ENCODE data around the gene OR11A1.

- TF ChIP-seq, protein P1, sequence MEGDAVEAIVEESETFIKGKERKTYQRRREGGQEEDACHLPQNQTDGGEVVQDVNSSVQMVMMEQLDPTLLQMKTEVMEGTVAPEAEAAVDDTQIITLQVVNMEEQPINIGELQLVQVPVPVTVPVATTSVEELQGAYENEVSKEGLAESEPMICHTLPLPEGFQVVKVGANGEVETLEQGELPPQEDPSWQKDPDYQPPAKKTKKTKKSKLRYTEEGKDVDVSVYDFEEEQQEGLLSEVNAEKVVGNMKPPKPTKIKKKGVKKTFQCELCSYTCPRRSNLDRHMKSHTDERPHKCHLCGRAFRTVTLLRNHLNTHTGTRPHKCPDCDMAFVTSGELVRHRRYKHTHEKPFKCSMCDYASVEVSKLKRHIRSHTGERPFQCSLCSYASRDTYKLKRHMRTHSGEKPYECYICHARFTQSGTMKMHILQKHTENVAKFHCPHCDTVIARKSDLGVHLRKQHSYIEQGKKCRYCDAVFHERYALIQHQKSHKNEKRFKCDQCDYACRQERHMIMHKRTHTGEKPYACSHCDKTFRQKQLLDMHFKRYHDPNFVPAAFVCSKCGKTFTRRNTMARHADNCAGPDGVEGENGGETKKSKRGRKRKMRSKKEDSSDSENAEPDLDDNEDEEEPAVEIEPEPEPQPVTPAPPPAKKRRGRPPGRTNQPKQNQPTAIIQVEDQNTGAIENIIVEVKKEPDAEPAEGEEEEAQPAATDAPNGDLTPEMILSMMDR (IDR thresholded peaks at IDR 0.05), result no peak
- TF ChIP-seq POLR2AphosphoS5 (IDR thresholded peaks at IDR 0.05; ENCODE audit: low read depth, low read length) (no peak), FOXJ3 (CRISPR knock-in tag; IDR thresholded peaks at IDR 0.05) (no peak), RAD21 (IDR thresholded peaks at IDR 0.05; ENCODE audit: low read length) (no peak), TAF1 (IDR thresholded peaks at IDR 0.05; ENCODE audit: borderline replicate concordance, low read depth, low read length) (no peak), RFX5 (IDR thresholded peaks at IDR 0.05; ENCODE audit: low read length) (no peak), EZH2phosphoT487 (IDR thresholded peaks at IDR 0.05; ENCODE audit: borderline replicate concordance, low read depth) (no peak)
- TF ChIP-seq, protein P2, sequence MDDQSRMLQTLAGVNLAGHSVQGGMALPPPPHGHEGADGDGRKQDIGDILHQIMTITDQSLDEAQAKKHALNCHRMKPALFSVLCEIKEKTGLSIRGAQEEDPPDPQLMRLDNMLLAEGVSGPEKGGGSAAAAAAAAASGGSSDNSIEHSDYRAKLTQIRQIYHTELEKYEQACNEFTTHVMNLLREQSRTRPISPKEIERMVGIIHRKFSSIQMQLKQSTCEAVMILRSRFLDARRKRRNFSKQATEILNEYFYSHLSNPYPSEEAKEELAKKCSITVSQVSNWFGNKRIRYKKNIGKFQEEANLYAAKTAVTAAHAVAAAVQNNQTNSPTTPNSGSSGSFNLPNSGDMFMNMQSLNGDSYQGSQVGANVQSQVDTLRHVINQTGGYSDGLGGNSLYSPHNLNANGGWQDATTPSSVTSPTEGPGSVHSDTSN (IDR thresholded peaks at IDR 0.05), result no peak
- TF ChIP-seq, protein P3, sequence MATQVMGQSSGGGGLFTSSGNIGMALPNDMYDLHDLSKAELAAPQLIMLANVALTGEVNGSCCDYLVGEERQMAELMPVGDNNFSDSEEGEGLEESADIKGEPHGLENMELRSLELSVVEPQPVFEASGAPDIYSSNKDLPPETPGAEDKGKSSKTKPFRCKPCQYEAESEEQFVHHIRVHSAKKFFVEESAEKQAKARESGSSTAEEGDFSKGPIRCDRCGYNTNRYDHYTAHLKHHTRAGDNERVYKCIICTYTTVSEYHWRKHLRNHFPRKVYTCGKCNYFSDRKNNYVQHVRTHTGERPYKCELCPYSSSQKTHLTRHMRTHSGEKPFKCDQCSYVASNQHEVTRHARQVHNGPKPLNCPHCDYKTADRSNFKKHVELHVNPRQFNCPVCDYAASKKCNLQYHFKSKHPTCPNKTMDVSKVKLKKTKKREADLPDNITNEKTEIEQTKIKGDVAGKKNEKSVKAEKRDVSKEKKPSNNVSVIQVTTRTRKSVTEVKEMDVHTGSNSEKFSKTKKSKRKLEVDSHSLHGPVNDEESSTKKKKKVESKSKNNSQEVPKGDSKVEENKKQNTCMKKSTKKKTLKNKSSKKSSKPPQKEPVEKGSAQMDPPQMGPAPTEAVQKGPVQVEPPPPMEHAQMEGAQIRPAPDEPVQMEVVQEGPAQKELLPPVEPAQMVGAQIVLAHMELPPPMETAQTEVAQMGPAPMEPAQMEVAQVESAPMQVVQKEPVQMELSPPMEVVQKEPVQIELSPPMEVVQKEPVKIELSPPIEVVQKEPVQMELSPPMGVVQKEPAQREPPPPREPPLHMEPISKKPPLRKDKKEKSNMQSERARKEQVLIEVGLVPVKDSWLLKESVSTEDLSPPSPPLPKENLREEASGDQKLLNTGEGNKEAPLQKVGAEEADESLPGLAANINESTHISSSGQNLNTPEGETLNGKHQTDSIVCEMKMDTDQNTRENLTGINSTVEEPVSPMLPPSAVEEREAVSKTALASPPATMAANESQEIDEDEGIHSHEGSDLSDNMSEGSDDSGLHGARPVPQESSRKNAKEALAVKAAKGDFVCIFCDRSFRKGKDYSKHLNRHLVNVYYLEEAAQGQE (IDR thresholded peaks at IDR 0.05; ENCODE audit: low read depth, low read length), result no peak
These were observed 8.4 kb upstream of the OR11A1 start for GRCh38 chr6:29465279-29465678.

Measured in SK-N-SH (cell line).